DOHH2 (cell line): Measurements from ENCODE around the gene DEFB124.
A peak's percentile ranks its signal among the peaks of the same experiment; 100 is the strongest.

Experiments used
- H3F3A ChIP-seq: fragments of 200-600 bp; sonication (generic), shearing (Covaris generic); 2 replicates; pipeline ENCODE4 v1.6.0; 2016; ENCODE audit warnings: antibody characterized with exemption, mild to moderate bottlenecking; ENCODE audit not compliant: control insufficient read depth, insufficient read depth
- H3K27ac ChIP-seq: fragments of 200-600 bp; sonication (generic); 2 replicates; pipeline ENCODE4 v1.5.1; 2014; ENCODE audit warnings: low read depth, mild to moderate bottlenecking, low read length, moderate library complexity
- H3K27me3 ChIP-seq: fragments of 200-600 bp; sonication (generic); 2 replicates; pipeline ENCODE4 v1.6.1; 2014; ENCODE audit warnings: mild to moderate bottlenecking, low read length, mixed read lengths; ENCODE audit not compliant: control insufficient read depth
- H3K36me3 ChIP-seq: fragments of 200-600 bp; sonication (generic); 2 replicates; pipeline ENCODE4 v1.6.1; 2014; ENCODE audit warnings: mild to moderate bottlenecking, low read length, moderate library complexity, mixed read lengths; ENCODE audit not compliant: control insufficient read depth
- H3K4me1 ChIP-seq: fragments of 200-600 bp; sonication (generic); 2 replicates; pipeline ENCODE4 v1.6.1; 2014; ENCODE audit warnings: mild to moderate bottlenecking, low read length, mixed read lengths; ENCODE audit not compliant: control insufficient read depth
- H3K4me2 ChIP-seq: fragments of 200-600 bp; sonication (generic); 2 replicates; pipeline ENCODE4 v1.6.0; 2014; ENCODE audit warnings: mild to moderate bottlenecking, low read length, moderate library complexity
- H3K4me3 ChIP-seq: fragments of 200-600 bp; sonication (generic); 2 replicates; pipeline ENCODE4 v1.5.1; 2014; ENCODE audit warnings: mild to moderate bottlenecking, low read length, mixed read lengths
- H3K79me2 ChIP-seq: fragments of 200-600 bp; sonication (generic); 2 replicates; pipeline ENCODE4 v1.6.1; 2014; ENCODE audit warnings: mild to moderate bottlenecking, low read length, mixed read lengths; ENCODE audit not compliant: control insufficient read depth
- H3K9me2 ChIP-seq: fragments of 200-600 bp; sonication (generic); replicated peaks from 2 replicates; pipeline ENCODE4 v1.6.1; 2014; ENCODE audit warnings: mild to moderate bottlenecking, low read length, mixed read lengths; ENCODE audit not compliant: control insufficient read depth
- H3K9me3 ChIP-seq: fragments of 200-600 bp; sonication (generic); 2 replicates; pipeline ENCODE4 v1.6.1; 2014; ENCODE audit warnings: antibody characterized with exemption, low read length, mixed read lengths; ENCODE audit not compliant: control insufficient read depth, insufficient read depth
- H4K20me1 ChIP-seq: fragments of 200-600 bp; sonication (generic); 2 replicates; pipeline ENCODE4 v1.6.0; 2014; ENCODE audit warnings: low read depth, mild to moderate bottlenecking, antibody characterized with exemption, low read length, moderate library complexity; ENCODE audit not compliant: control insufficient read depth, insufficient read depth
- EZH2phosphoT487 ChIP-seq: fragments of 200-600 bp; sonication (generic); IDR thresholded peaks from 2 replicates; pipeline ENCODE4 v1.6.1; 2017; ENCODE audit warnings: borderline replicate concordance, mild to moderate bottlenecking, antibody characterized with exemption, low read length, moderate library complexity, mixed read lengths
- TF ChIP-seq, protein P1 (sequence below): fragments of 200-600 bp; sonication (generic); IDR thresholded peaks from one replicate; pipeline ENCODE4 v1.5.1; 2014; ENCODE audit warnings: antibody characterized with exemption, mild to moderate bottlenecking, low read depth, low read length; ENCODE audit not compliant: poor library complexity, severe bottlenecking

DEFB124 gene

GRCh38 chr20:31517373-31517772 lies 42.4 kb upstream of the DEFB124 start:
- Histone ChIP-seq H3K36me3 (peaks cover 55% of the 10 kb centered on the region), H3K4me3 (no peak overlapping the region), H4K20me1 (0 out of 2 replicates have a peak, but pooled peaks cover 3% of the 10 kb centered on the region), H3K9me2 (no peaks in the 10 kb centered on the region), H3K27ac (no peak overlapping the region), H3K4me2 (peak overlapping the region; percentile 85; the same call in 1 of the 2 replicates), H3K9me3 (no peaks in the 10 kb centered on the region), H3K79me2 (peaks cover 79% of the 10 kb centered on the region), H3F3A (no peaks in the 10 kb centered on the region), H3K27me3 (no peaks in the 10 kb centered on the region), H3K4me1 (peaks cover 26% of the 10 kb centered on the region)
- no peak for TF ChIP-seq EZH2phosphoT487
- TF ChIP-seq, protein P1, sequence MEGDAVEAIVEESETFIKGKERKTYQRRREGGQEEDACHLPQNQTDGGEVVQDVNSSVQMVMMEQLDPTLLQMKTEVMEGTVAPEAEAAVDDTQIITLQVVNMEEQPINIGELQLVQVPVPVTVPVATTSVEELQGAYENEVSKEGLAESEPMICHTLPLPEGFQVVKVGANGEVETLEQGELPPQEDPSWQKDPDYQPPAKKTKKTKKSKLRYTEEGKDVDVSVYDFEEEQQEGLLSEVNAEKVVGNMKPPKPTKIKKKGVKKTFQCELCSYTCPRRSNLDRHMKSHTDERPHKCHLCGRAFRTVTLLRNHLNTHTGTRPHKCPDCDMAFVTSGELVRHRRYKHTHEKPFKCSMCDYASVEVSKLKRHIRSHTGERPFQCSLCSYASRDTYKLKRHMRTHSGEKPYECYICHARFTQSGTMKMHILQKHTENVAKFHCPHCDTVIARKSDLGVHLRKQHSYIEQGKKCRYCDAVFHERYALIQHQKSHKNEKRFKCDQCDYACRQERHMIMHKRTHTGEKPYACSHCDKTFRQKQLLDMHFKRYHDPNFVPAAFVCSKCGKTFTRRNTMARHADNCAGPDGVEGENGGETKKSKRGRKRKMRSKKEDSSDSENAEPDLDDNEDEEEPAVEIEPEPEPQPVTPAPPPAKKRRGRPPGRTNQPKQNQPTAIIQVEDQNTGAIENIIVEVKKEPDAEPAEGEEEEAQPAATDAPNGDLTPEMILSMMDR: peak; percentile 37

DNA sequence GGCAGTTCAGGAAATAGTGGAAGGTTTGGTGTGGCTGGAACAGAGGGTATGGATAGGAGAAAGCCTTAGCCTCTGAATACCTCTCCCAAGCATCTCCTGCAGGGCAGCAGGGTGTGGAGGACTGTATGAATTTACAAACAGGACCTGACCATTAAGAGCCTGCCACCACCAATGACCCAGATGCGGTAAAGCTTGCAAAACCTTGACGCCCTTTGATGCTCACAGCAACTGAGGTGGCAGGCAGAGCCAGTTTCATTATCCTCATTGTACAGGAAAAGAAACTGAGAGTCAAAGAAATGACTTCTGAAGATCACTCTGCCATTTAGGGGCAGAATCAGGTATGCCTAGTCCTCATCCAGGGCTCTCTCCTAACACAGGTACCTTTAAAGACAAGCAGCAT lies 41.7 kb upstream of the DEFB124 start:
- Histone ChIP-seq H3K27me3 (no peaks in the 10 kb centered on the region), H3F3A (no peaks in the 10 kb centered on the region), H3K36me3 (peaks cover 52% of the 10 kb centered on the region), H3K4me1 (peaks cover 26% of the 10 kb centered on the region), H3K9me2 (no peaks in the 10 kb centered on the region), H3K4me3 (no peak overlapping the region), H3K9me3 (no peaks in the 10 kb centered on the region), H3K27ac (no peak overlapping the region), H4K20me1 (0 out of 2 replicates have a peak, but pooled peaks cover 3% of the 10 kb centered on the region), H3K79me2 (peaks cover 73% of the 10 kb centered on the region), H3K4me2 (peak overlapping the region; percentile 85)
- no peak for TF ChIP-seq EZH2phosphoT487
- TF ChIP-seq, protein P1: no peak

DNA sequence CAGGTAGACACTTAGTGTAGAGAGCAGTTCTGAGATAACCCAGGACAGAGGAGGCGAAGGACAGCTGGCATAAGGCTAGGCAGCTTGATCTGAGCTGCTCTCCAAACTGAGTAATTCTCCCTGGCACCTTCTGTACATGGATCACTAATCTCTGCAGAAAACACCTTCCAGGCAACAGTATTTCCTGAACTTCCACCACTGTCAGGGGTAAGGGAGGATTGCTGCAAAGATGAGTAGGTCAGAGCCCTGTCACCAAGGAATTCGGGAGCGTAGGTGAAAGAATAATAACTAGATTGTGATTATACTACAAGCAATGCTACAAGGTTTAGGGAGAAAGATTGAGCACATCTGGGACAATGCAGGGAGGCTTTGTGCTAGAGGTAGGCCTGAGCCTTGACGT lies 41.2 kb upstream of the DEFB124 start:
- Histone ChIP-seq H3K79me2 (peaks cover 68% of the 10 kb centered on the region), H3K9me2 (no peaks in the 10 kb centered on the region), H3K4me2 (peak overlapping the region; percentile 85), H4K20me1 (0 out of 2 replicates have a peak, but pooled peaks cover 3% of the 10 kb centered on the region), H3K27me3 (no peaks in the 10 kb centered on the region), H3K9me3 (no peaks in the 10 kb centered on the region), H3K4me1 (peaks cover 26% of the 10 kb centered on the region), H3K27ac (no peak overlapping the region), H3K4me3 (peak overlapping the region; percentile 96), H3K36me3 (peaks cover 51% of the 10 kb centered on the region), H3F3A (no peaks in the 10 kb centered on the region)
- no peak for TF ChIP-seq EZH2phosphoT487
- TF ChIP-seq, protein P1: no peak
